ENCODE data around the gene MUL1. TPM values are rescaled to one million over a fixed set of nuclear protein-coding genes. Genes with fewer than 3 reads are reported as not detected.

The MUL1 gene
- polyA plus RNA-seq, 1 of the 3 experiments (the other 2 are of a cell fraction): 22.8 TPM

Other genes starting within 250 kb of the MUL1 start
- gene VWA5B1, start 217.3 kb downstream of the MUL1 start, polyA plus RNA-seq (2012; rRNA removed): not detected in 2 replicates
- 2.8 and 5.3 TPM in 2 replicates for gene CAMK2N1, start 21.9 kb downstream of the MUL1 start, polyA plus RNA-seq (2012; rRNA removed)
- gene FAM43B, start 44.4 kb upstream of the MUL1 start, polyA plus RNA-seq (2012; rRNA removed): not detected in 2 replicates
- 0.11 and 0.12 TPM in 2 replicates for gene CDA, start 80.9 kb upstream of the MUL1 start, polyA plus RNA-seq (2012; rRNA removed)
- gene PINK1, start 125.3 kb upstream of the MUL1 start, polyA plus RNA-seq (2012; rRNA removed): 24.4 and 24.9 TPM in 2 replicates
- 602 and 763 TPM in 2 replicates for gene DDOST, start 153.2 kb upstream of the MUL1 start, polyA plus RNA-seq (2012; rRNA removed)
- 4.1 and 4.3 TPM in 2 replicates for gene KIF17, start 209.9 kb upstream of the MUL1 start, polyA plus RNA-seq (2012; rRNA removed)
- gene SH2D5, start 224.6 kb upstream of the MUL1 start, polyA plus RNA-seq (2012; rRNA removed): 6.1 and 6.5 TPM in 2 replicates

All from SK-N-SH (cell line).